K562 (cell line): ENCODE measurements around the gene DMRT2. TPM values are rescaled to one million over a fixed set of nuclear protein-coding genes. Genes with fewer than 3 reads are reported as not detected.

ENCODE experiments used
- ATAC-seq: fragments of 200-7000 bp; cut with Tn5 transposase; 3 replicates; pipeline ENCODE4 v1.9.1; 2020; ENCODE audit warnings: moderate library complexity
- BruUV-seq: library from RNA; stranded (reverse); fragments of 400-500 nt; replicated peaks from 2 replicates; lab custom pipeline; 2021; lab: Mats Ljungman, UMichigan
- CTCF ChIA-PET: fragments of 300-600 bp; formaldehyde crosslinking; extraction: SDS; loops from one replicate; lab custom pipeline; 2021; ENCODE audit warnings: low intra/inter-chr PET ratio; lab: Yijun Ruan, JAX
- POLR2A ChIA-PET: fragments of 300-600, 350-650 bp; sonication (Branson Sonifier 250); formaldehyde crosslinking; extraction: SDS; loops from one replicate; lab custom pipeline; 2021; ENCODE audit warnings: antibody characterized with exemption, inconsistent platforms; lab: Yijun Ruan, JAX
- DNase-seq, 4 experiments: peaks; one replicate each; pipeline versions ENCODE4 v3.0.0 to v3.0.0-alpha.2; 2011 to 2018; ENCODE audit warnings: low spot score in 3 of 4, mixed read lengths in 3 of 4; ENCODE audit errors: extremely low read depth in 1 of 4
- FAIRE-seq: peaks from 2 replicates; lab custom pipeline; 2011; peaks lifted over from hg19 to GRCh38; lab: Jason Lieb, UNC
- H2AFZ ChIP-seq: 2 replicates; pipeline ENCODE4 v1.6.0; 2011; ENCODE audit warnings: low read depth, low read length, control low read depth, inconsistent platforms
- H3K27ac ChIP-seq: fragments of 200-600 bp; 3 replicates; pipeline ENCODE4 v1.8.0; 2011; ENCODE audit warnings: low read depth, mild to moderate bottlenecking, control low read depth, inconsistent platforms, low read length, moderate library complexity, mixed read lengths; ENCODE audit errors: extremely low read depth
- H3K27me3 ChIP-seq, 2 experiments: fragments of 300-600 bp in 1 of 2; 2 replicates in 1 of 2; 3 replicates in 1 of 2; pipeline versions ENCODE4 v1.6.0 to v1.8.0; 2011; ENCODE audit warnings: inconsistent platforms in 2 of 2, low read length in 2 of 2, mild to moderate bottlenecking in 1 of 2, mixed read lengths in 1 of 2, moderate library complexity in 1 of 2; ENCODE audit not compliant: control insufficient read depth in 2 of 2, insufficient read depth in 2 of 2
- H3K36me3 ChIP-seq: fragments of 300-600 bp; 3 replicates; pipeline ENCODE4 v1.8.0; 2011; ENCODE audit warnings: mild to moderate bottlenecking, low read length, inconsistent platforms; ENCODE audit not compliant: control insufficient read depth, insufficient read depth
- H3K4me1 ChIP-seq, 2 experiments: fragments of 200-600 bp in 1 of 2; replicated peaks in 1 of 2; 2 replicates in 1 of 2; 3 replicates in 1 of 2; pipeline versions ENCODE4 v1.5.1 to v1.8.0; 2011; ENCODE audit warnings: inconsistent platforms in 2 of 2, low read length in 2 of 2, mild to moderate bottlenecking in 1 of 2, mixed read lengths in 1 of 2, moderate library complexity in 1 of 2; ENCODE audit not compliant: control insufficient read depth in 2 of 2, insufficient read depth in 2 of 2
- H3K4me2 ChIP-seq: 2 replicates; pipeline ENCODE4 v1.6.1; 2011; ENCODE audit warnings: low read length, control low read depth, inconsistent platforms, mixed read lengths; ENCODE audit not compliant: insufficient read depth
- H3K4me3 ChIP-seq: fragments of 200-600 bp; sonication (generic), shearing (Covaris generic); 2 replicates; pipeline ENCODE4 v1.5.1; 2016; ENCODE audit warnings: control low read depth, inconsistent platforms
- H3K79me2 ChIP-seq: fragments of 200-600 bp; 3 replicates; pipeline ENCODE4 v1.8.0; 2011; ENCODE audit warnings: low read length, inconsistent platforms; ENCODE audit not compliant: control insufficient read depth, insufficient read depth
- H3K9ac ChIP-seq, 2 experiments: 2 replicates each; pipeline versions ENCODE4 v1.6.0 to v1.6.1; 2011; ENCODE audit warnings: low read depth in 2 of 2, low read length in 2 of 2, control low read depth in 1 of 2, inconsistent platforms in 1 of 2, mild to moderate bottlenecking in 1 of 2, mixed read lengths in 1 of 2; ENCODE audit not compliant: insufficient read depth in 1 of 2
- H3K9me1 ChIP-seq: one replicate; pipeline ENCODE4 v1.6.0; 2011; ENCODE audit warnings: inconsistent platforms, mild to moderate bottlenecking, low read length, moderate library complexity; ENCODE audit not compliant: control insufficient read depth, insufficient read depth
- H3K9me3 ChIP-seq: replicated peaks from 2 replicates; pipeline ENCODE4 v1.5.1; 2011; ENCODE audit warnings: low read depth, low read length, inconsistent platforms; ENCODE audit not compliant: control insufficient read depth, insufficient read depth
- H4K20me1 ChIP-seq: replicated peaks from 2 replicates; pipeline ENCODE4 v1.6.1; 2011; ENCODE audit warnings: low read length, inconsistent platforms, mixed read lengths; ENCODE audit not compliant: control insufficient read depth, insufficient read depth
- ATF7 ChIP-seq: fragments of 450-650 bp; IDR thresholded peaks from 2 replicates; pipeline ENCODE4 v1.7.1; 2014; ENCODE audit warnings: mild to moderate bottlenecking, moderate library complexity
- CBX5 ChIP-seq: IDR thresholded peaks from 2 replicates; pipeline ENCODE4 v1.6.1; 2014; ENCODE audit warnings: low read depth, borderline replicate concordance
- CBX8 ChIP-seq: fragments of 200-600 bp; sonication (generic); IDR thresholded peaks from 2 replicates; pipeline ENCODE4 v1.6.1; 2012; ENCODE audit warnings: borderline replicate concordance, mixed run types, low read depth, mild to moderate bottlenecking, moderate library complexity, mixed read lengths, low read length, control low read depth, inconsistent platforms; ENCODE audit not compliant: poor library complexity, severe bottlenecking; ENCODE audit errors: extremely low read depth
- GATA2 ChIP-seq: sonication (generic); formaldehyde crosslinking; IDR thresholded peaks from 2 replicates; pipeline ENCODE4 v1.4.0; 2020; ENCODE audit warnings: mild to moderate bottlenecking, missing genetic modification reagents
- GTF3C2 ChIP-seq: IDR thresholded peaks from 3 replicates; pipeline ENCODE4 v1.6.1; 2011; ENCODE audit warnings: borderline replicate concordance, mild to moderate bottlenecking, moderate library complexity; ENCODE audit not compliant: insufficient read length; ENCODE audit errors: extremely low read depth
- HDGF ChIP-seq: fragments of 450-650 bp; IDR thresholded peaks from 2 replicates; pipeline ENCODE4 v1.6.1; 2016
- ID3 ChIP-seq, 2 experiments: fragments of 250-450 bp in 1 of 2; fragments of 450-650 bp in 1 of 2; sonication (Bioruptor Pico) in 1 of 2; IDR thresholded peaks; 2 replicates each; pipeline versions ENCODE4 v1.6.1 to v1.8.0; 2016 to 2021; ENCODE audit warnings: mild to moderate bottlenecking in 2 of 2, moderate library complexity in 2 of 2, missing compliant biosample characterization in 1 of 2, missing genetic modification characterization in 1 of 2
- KDM4B ChIP-seq, 2 experiments: fragments of 450-650 bp in 1 of 2; sonication (generic) in 1 of 2; IDR thresholded peaks; 2 replicates each; pipeline ENCODE4 v1.6.1; 2016 to 2017; ENCODE audit warnings: borderline replicate concordance in 2 of 2, antibody characterized with exemption in 1 of 2, low read depth in 1 of 2, mild to moderate bottlenecking in 1 of 2
- MLX ChIP-seq, 2 experiments: fragments of 450-650 bp in 1 of 2; sonication (generic) in 1 of 2; formaldehyde crosslinking; conservative IDR thresholded peaks; 2 replicates each; pipeline versions ENCODE4 v1.4.0 to v1.8.1; 2020 to 2022; ENCODE audit warnings: mild to moderate bottlenecking in 1 of 2, missing genetic modification reagents in 1 of 2
- NFATC3 ChIP-seq: fragments of 450-650 bp; IDR thresholded peaks from 2 replicates; pipeline ENCODE4 v1.6.1; 2017; ENCODE audit warnings: mild to moderate bottlenecking
- TAL1 ChIP-seq: fragments of 450-650 bp; IDR thresholded peaks from 2 replicates; pipeline ENCODE4 v1.6.1; 2016; ENCODE audit warnings: mild to moderate bottlenecking
- USF1 ChIP-seq: sonication (generic); formaldehyde crosslinking; IDR thresholded peaks from 2 replicates; pipeline ENCODE4 v1.9.0; 2022; ENCODE audit warnings: mild to moderate bottlenecking, missing genetic modification reagents
- ZBTB5 ChIP-seq: fragments of 450-650 bp; IDR thresholded peaks from 2 replicates; pipeline ENCODE4 v1.6.1; 2017; ENCODE audit warnings: antibody characterized with exemption
- WGBS: fragments of 100-300 bp; shearing (Covaris generic); methylation state at CpG from one replicate; pipeline ENCODE4 v1.1.6; 2016; ENCODE audit warnings: low coverage, mixed read lengths; ENCODE audit not compliant: insufficient coverage; ENCODE audit errors: missing lambda C conversion rate; 5-methylcytosine and 5-hydroxymethylcytosine counted together
- in situ Hi-C: fragments of 300-500 bp; cut with MboI; formaldehyde crosslinking; loops from 4 replicates; pipeline ENCODE4 v1.15.0; 2018; ENCODE audit warnings: inconsistent platforms, mixed read lengths
- intact Hi-C: fragments of 100-400 bp; cut with micrococcal nuclease; formaldehyde crosslinking; loops from 2 replicates; pipeline ENCODE4 v1.14.2; 2022
- polyA plus RNA-seq, 8 experiments: library from polyadenylated mRNA; depleted of rRNA in 4 of 8; stranded (reverse) in 5 of 8; unstranded in 3 of 8; fragments of >200 nt; fragmentation: Nextera tagmentation in 2 of 8; fragmentation: Illumina TruSeq in 1 of 8; extraction: Ambion mirVana in 2 of 8; extraction: Trizol in 1 of 8; gene quantifications; 2 replicates each; pipeline versions ENCODE4 v1.2.1 to v1.2.3, GENCODE V29; 2011 to 2014; ENCODE audit warnings: inconsistent platforms in 1 of 8, missing spikeins in 1 of 8
- total RNA-seq, 7 experiments: library from RNA; depleted of rRNA in 6 of 7; stranded (reverse); fragments of >200 nt in 6 of 7; fragmentation: Illumina TruSeq in 2 of 7; extraction: Trizol in 2 of 7; gene quantifications; 2 replicates each; pipeline versions ENCODE4 v1.2.1 to v1.2.3, GENCODE V29; 2011 to 2021; ENCODE audit warnings: low replicate concordance in 1 of 7

Gene DMRT2
- total and polyA plus RNA-seq, 9 of the 15 experiments (the other 6 are each of a cell fraction or from before 2014, with no cell fraction given): not detected

GRCh38 chr9:1065130-1065529, 15.0 kb downstream of the DMRT2 start (continued):
- TF ChIP-seq ID3 (CRISPR knock-in tag; IDR thresholded peaks at IDR 0.05): no peak
- no peak for TF ChIP-seq ID3 (tag; IDR thresholded peaks at IDR 0.05)
- TF ChIP-seq ZBTB5: no peak

GRCh38 chr9:1070692-1071091, 20.5 kb downstream of the DMRT2 start:
- no peak for DNase-seq
- Histone ChIP-seq H3K27me3 (no peaks in the 10 kb centered on the region), H4K20me1 (no peaks in the 10 kb centered on the region), H3K4me3 (no peak overlapping the region), H3K27ac (no peak overlapping the region), H3K9me1 (no peaks in the 10 kb centered on the region), H3K9me3 (no peaks in the 10 kb centered on the region), H3K4me2 (no peak overlapping the region), H3K79me2 (no peaks in the 10 kb centered on the region), H3K9ac (no peak overlapping the region), H3K36me3 (no peaks in the 10 kb centered on the region), H3K4me1 (no peaks in the 10 kb centered on the region), H2AFZ (no peak overlapping the region)
- CTCF ChIA-PET: no interaction called here
- POLR2A ChIA-PET: no interaction called here
- no peak for ATAC-seq
- 3% methylated on average over 3 of the region's 3 CpGs for WGBS
- FAIRE-seq: no peak
- no peak for TF ChIP-seq GTF3C2
- TF ChIP-seq CBX5: no peak
- no peak for TF ChIP-seq GATA2 (CRISPR knock-in tag)
- TF ChIP-seq CBX8: no peak
- TF ChIP-seq ATF7: no peak
- no peak for TF ChIP-seq USF1 (CRISPR knock-in tag)
- no peak for TF ChIP-seq NFATC3
- no peak for TF ChIP-seq HDGF
- TF ChIP-seq TAL1: no peak
- TF ChIP-seq KDM4B (IDR thresholded peaks at IDR 0.05; ENCODE audit: borderline replicate concordance in 2 of 2, low read depth in 1 of 2): no peak
- no peak for TF ChIP-seq MLX (CRISPR knock-in tag; conservative IDR thresholded peaks at IDR 0.05)
- intact Hi-C loops (no loop called here), in situ Hi-C loops (no loop called here)
- no TSS peak for BruUV-seq
